ENCODE results near the gene ENTPD2. TPM values are rescaled to one million over a fixed set of nuclear protein-coding genes. Genes with fewer than 3 reads are reported as not detected.

ENTPD2 gene
- total RNA-seq, 4 donors from 2014 or later: 3.6 to 17.1 (median 14.1) TPM

GRCh38 chr9:137051145-137051724 is 2.6 kb downstream of the ENTPD2 start:
- no peak for DNase-seq
- 88% methylated on average over 14 of the region's 17 CpGs; no CpG with 5 or more reads in 1 of the 2 donors for WGBS, 2 donors (ENCODE audit: low coverage in 1 of 2)

GRCh38 chr9:137050570-137050969 is 3.3 kb downstream of the ENTPD2 start:
- intact Hi-C loops (cut with DNase I; ENCODE audit: low total_unique reads): no loop called here

More at GRCh38 chr9:137051145-137051724, 2.6 kb downstream of the ENTPD2 start:
- H3K4me1 ChIP-seq: peaks cover 25 to 49% (median 41%) of the 10 kb centered on the region in 4 donors
- H3K9me3 ChIP-seq: no peaks in the 10 kb centered on the region
- intact Hi-C loops (cut with DNase I; ENCODE audit: low total_unique reads) (no loop called here), in situ Hi-C loops (cut with MboI; ENCODE audit: low pct_ligation_motif_present in 1 of 4, low pct_unique_long_range_greater_than_20kb in 1 of 4, low sequenced_read_pairs in 3 of 4) (no loop called here)
- H3K36me3 ChIP-seq: no peaks in the 10 kb centered on the region
- peaks cover 67% of the 10 kb centered on the region for H3K27me3 ChIP-seq
- no peak overlapping the region for H3K27ac ChIP-seq
- no peak overlapping the region for H3K4me3 ChIP-seq
- no peak for TF ChIP-seq EP300 (IDR thresholded peaks at IDR 0.05; ENCODE audit: low read depth)

GRCh38 chr9:137049544-137050449 is 4.1 kb downstream of the ENTPD2 start:
- Histone ChIP-seq H3K4me1 (peaks cover 21 to 46% (median 38%) of the 10 kb centered on the region in 4 donors), H3K9me3 (no peaks in the 10 kb centered on the region), H3K36me3 (no peaks in the 10 kb centered on the region), H3K27ac (no peak overlapping the region), H3K27me3 (peaks cover 78% of the 10 kb centered on the region), H3K4me3 (no peak overlapping the region)
- in situ Hi-C loops (cut with MboI; ENCODE audit: low pct_ligation_motif_present in 1 of 4, low pct_unique_long_range_greater_than_20kb in 1 of 4, low sequenced_read_pairs in 3 of 4) (loop anchor here in 3 of 4 donors (10.0 to 25.0 kb wide), 2 partner anchors 262 to 265 kb away; partner anchors contain the start of genes CCDC183 (in 2 of the 3) and TMEM141 (in 2 of the 3)), intact Hi-C loops (cut with DNase I; ENCODE audit: low total_unique reads) (no loop called here)
- peak; percentile 82 for DNase-seq
- 50 to 55% methylated on average over 8 to 38 of the region's 38 CpGs for WGBS, 2 donors (ENCODE audit: low coverage in 1 of 2)
- TF ChIP-seq CTCF (IDR thresholded peaks at IDR 0.05): peak; percentile 44 to 66 (median 55)
- no peak for TF ChIP-seq POLR2A (IDR thresholded peaks at IDR 0.05)
- TF ChIP-seq POLR2AphosphoS5 (IDR thresholded peaks at IDR 0.05): no peak

More at GRCh38 chr9:137050570-137050969, 3.3 kb downstream of the ENTPD2 start:
- TF ChIP-seq CTCF (IDR thresholded peaks at IDR 0.05): no peak
- in situ Hi-C loops (cut with MboI; ENCODE audit: low pct_ligation_motif_present in 1 of 4, low pct_unique_long_range_greater_than_20kb in 1 of 4, low sequenced_read_pairs in 3 of 4): no loop called here
- peaks cover 71% of the 10 kb centered on the region for H3K27me3 ChIP-seq
- H3K4me1 ChIP-seq: peaks cover 23 to 47% (median 38%) of the 10 kb centered on the region in 4 donors
- H3K27ac ChIP-seq: no peak overlapping the region
- WGBS, 2 donors (ENCODE audit: low coverage in 1 of 2): 60 to 70% methylated on average over 1 to 5 of the region's 5 CpGs
- H3K4me3 ChIP-seq: no peak overlapping the region
- no peak for DNase-seq
- H3K9me3 ChIP-seq: no peaks in the 10 kb centered on the region
- H3K36me3 ChIP-seq: no peaks in the 10 kb centered on the region

- 53% methylated on average over 69 of the region's 72 CpGs; no CpG with 5 or more reads in 1 of the 2 donors for WGBS, 2 donors (ENCODE audit: low coverage in 1 of 2)
- in situ Hi-C loops (cut with MboI; ENCODE audit: low pct_ligation_motif_present in 1 of 4, low pct_unique_long_range_greater_than_20kb in 1 of 4, low sequenced_read_pairs in 3 of 4) (loop anchor here in 3 of 4 donors (10.0 to 25.0 kb wide), 2 partner anchors 262 to 264 kb away; partner anchors contain the start of genes CCDC183 (in 2 of the 3) and TMEM141 (in 2 of the 3)), intact Hi-C loops (cut with DNase I; ENCODE audit: low total_unique reads) (no loop called here)
- TF ChIP-seq EP300 (IDR thresholded peaks at IDR 0.05; ENCODE audit: low read depth) (no peak), CTCF (IDR thresholded peaks at IDR 0.05) (no peak), POLR2AphosphoS5 (IDR thresholded peaks at IDR 0.05) (no peak), POLR2A (IDR thresholded peaks at IDR 0.05) (no peak)
- DNase-seq: no peak
- H3K9me3 ChIP-seq: no peaks in the 10 kb centered on the region
- peaks cover 82% of the 10 kb centered on the region for H3K27me3 ChIP-seq
- no peaks in the 10 kb centered on the region for H3K36me3 ChIP-seq
- H3K27ac ChIP-seq: no peak overlapping the region
- peaks cover 24 to 46% (median 39%) of the 10 kb centered on the region in 4 donors for H3K4me1 ChIP-seq
- H3K4me3 ChIP-seq: no peak overlapping the region
These were observed 5.0 kb downstream of the ENTPD2 start for GRCh38 chr9:137048655-137049543.

Data from transverse colon (tissue), 4 donors.